Measurements from ENCODE around the gene TSPEAR.

Gene TSPEAR

DNA sequence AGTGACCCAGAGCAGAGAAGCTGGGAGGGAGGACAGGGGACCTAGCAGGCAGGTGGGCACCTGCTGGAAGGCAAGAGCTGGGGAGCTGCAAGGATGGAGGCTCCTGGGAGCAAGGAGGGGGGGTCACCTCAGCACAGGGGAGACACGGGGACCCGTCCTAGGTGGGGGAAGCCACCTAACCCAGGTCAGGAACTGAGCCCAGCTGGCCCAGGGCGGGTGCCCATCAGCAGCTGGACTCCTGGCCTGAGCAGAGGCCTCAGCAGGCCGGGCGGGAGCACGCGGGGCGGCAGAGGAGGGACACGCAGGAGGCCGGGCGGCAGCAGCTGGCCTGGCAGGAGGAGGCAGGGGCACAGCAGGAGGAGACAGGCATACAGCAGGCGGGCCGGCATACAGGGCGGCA, 172.3 kb downstream of the TSPEAR start:
- DNase-seq, result no peak

DNA sequence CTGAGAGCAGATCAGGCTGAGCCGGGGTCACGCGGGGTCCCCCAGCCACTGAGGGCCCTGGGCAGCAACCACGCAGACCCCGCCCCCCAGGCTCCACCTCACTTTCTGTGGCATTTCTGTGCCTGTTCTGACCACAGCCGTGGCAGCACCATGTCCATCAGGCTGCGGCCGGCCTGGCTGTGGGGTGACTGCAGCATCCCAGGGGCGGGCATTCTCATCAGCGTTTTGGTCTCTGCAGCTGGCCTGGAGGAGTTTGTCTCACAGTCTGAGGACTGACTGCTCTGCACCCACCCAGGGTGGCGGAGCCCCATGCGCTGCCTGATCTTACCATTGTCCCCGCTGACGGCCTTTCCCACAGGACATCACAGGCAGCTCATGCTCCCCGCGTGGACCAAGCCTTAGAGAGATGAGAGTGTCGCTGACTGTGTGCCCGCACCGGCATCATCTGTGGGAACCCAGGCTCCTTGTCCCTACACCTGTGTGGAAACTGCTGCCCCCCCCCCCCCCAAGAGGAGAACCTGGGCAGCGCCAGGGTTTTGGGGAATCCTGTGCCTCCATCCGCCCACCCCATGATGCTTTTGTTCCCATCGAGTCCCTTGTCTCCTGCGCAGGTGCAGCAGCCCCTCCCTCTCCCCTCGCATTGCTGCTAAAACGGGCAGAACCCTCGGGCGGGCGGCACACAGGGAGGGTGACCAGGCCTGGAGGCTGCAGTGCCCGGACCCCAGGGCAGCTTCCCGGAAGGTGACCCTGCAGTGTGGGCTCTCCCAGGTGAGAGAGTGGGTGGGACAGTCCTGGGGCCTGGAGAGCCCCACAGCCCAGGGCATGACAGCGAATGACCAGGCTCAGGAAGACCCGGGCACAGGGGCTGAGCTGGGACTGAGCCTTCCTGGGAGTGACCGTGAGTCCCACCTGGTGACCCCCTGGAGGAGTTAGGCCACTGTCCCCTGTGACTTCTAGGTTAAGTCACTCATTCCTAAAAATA, 173.2 kb downstream of the TSPEAR start:
- no peak for DNase-seq

DNA sequence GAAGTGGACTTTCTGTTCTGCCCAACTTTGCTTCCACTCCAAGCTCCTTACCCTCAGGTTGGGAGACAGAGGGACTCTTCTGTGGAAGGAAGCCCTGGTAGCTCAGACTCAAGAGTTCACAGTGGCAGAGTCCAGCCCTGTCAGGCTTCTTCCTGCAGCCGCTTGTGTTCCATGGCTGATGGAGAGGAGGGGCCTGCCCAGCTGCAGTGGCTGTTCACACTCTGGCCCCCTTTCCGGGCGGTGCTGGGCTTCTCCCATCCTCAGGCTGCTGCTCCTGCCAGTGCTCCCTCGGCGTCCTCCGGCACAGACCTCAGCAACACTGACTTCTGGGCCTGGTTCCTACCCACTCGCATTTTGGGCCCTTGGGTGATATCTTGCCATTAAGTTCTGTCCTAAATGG, 175.4 kb downstream of the TSPEAR start:
- no peak for DNase-seq

DNA sequence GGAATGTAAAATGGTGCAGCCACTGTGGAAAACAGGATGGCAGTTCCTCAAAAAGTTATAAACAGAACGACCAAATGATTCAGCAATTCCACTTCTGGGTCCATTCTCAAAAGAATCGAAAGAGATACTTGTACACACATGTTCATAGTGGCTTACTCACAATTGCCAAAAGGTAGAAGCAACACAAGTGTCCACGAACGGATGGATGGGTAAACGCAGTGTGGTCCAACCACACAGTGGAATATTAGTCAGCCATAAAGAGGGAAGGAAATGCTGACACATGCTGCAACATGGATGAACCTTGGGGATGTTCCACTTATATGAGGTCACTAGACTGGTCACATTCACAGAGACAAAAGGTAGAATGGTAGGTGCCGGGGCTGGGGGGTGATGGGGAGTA, 176.7 kb downstream of the TSPEAR start:
- no peak for DNase-seq

DNA sequence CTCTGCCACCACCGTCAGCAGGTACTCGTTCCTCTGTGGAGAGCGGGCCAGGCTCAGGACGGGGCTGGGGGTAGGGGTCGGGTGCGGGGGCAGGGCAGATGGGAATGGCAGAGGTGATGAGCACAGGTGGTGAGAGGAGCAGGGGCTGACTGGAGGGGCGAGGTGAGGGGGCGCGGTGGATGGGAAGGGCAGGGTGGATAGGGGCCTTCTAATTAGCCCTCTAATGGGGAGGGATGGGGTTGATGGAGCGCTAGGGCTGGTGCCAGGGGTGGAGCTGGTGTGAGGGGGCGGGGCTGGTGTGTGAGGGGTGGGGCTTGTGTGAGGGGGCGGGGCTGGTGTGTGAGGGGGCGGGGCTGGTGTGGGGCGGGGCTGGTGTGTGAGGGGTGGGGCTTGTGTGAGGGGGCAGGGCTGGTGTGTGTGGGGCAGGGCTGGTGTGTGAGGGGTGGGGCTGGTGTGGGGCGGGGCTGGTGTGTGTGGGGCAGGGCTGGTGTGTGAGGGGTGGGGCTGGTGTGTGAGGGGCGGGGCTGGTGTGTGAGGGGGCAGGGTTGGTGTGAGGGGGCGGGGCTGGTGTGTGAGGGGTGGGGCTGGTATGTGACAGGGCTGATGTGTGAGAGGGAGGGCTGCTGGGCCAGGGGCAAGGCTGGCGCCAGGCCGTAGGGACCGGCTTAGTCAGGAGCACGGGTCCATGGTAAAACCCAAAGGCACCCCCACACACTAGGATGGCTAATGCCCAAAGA, 177.3 kb downstream of the TSPEAR start:
- no peak for DNase-seq

DNA sequence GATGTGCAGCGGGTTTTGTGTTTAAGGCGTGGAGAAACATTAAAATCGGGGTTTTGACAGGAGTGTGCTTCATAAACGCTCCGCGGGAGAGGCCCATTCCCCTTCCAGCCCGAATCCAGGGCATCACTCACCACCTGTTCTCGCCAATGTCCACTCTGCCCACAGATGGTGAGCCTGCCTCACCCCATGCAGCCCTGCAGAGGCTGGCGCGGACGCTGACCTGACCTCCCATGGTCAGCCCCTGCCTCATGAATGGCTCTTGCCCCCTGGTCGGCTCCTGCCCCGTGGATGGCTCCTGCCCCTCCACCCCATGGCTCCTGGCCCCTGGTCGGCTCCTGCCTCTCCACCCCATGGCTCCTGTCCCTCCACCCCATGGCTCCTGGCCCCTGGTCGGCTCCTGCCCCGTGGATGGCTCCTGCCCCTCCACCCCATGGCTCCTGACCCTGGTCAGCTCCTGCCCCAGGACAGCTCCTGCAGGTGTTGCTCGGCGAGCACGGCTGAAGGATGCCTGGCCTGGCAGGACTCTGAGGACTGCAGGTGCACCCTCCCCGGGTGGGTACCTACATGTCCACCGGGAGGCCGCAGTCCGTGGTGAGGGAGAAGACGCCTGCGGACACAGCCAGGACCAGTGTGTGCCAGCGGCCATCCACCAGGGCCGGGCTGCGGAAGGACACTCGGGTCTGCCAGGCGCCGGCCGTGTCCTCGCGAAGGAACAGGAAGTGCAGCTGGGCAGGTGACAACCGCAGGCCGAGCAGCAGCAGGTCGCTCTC, 178.1 kb downstream of the TSPEAR start:
- no peak for DNase-seq

DNA sequence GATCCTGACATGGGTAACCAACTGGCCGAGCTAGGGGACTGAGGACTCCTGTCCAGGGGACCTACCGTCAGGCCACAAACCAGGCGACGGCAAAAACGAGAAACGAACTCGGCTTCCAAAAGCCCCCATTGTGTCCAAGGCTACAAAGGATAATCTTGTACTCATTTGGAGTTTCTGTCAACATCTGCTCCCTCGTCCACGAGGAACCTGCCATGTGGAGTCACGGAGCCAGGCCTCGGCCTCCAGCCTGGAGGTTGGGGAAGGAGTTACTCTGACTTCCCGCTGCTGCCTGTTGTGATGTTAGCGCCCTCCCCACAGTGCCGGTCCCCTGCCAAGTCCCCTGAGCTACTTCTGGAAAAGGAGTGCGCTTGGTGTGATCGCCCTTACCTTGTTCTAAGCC, 178.7 kb downstream of the TSPEAR start:
- no peak for DNase-seq

DNA sequence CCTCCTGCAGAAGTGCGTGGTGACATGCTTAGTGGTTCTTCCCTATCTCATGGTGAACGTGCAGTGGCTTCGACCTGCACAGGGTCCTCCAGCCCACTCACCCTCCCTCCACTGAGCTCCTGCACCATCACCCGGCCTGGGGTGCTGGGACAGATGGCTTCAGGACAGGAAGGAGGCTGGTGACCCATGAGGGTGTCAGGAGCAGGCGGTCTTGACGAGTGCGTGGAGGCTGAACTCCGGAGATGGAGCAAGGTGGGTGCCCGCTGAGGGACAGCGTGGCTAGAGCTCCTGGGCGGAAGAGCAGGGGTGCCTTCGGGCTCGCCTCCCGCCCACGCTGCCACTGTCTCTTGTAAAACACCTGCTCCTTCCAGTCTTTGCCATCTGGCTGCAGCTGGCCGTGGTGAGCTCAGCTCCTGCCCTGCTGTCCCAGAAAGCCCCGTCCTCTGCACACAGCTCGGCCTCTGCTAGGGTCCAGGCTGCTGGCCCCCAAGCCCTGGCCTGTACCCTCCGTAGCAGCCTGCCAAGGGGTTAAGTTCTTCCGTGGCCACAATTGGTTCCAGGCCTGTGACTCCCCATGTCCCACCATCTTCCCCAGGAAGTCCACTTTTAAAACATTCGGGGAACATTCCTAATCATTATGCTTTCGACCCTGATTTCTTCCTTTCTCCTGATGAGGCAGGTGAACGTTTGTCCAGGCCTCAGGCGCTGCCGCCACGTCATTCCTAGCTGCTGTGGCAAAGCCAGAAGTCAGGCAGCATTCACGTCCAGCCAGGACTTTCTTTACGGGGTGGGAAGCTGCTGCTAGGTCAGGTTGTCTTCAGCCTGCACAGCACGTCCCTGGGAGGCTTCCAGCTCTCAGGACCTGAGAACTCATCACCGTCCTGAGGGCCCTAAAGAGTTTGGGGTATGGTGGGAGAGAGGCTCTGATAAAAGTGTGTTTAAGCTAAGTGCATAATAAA, 179.5 kb downstream of the TSPEAR start:
- no peak for DNase-seq

DNA sequence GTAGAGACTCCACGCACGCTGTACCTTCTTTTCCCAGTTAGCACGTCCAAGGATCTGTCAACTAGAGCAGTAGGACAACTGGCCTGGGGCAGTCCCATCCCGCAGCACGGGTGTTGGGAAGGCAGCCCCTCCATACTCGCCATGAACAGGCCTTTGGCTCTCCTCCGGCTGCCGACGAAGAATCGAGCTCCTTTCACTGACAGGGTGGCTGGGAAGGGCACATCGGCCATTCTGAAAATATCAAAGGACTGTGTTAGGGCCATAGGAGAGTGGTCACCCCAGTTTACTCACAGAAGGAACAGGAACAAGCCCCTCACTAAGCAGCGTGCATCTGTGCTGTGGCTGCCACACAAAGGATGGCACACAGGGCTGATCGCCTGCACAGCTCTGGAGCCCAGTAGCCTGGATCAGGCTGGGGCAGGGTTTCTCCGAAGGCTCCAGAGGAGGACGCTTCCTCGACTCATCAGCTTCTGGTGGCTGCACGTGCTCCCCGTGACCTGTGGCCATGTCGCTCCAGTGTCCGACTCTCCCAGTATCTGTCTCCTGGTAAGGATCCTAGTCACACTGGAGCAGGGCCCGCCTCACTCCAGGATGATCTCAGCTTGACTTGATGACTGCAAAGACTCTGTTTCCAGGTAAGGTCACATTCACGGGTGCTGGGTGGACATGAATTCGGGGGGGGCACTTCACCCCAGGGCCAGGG, 180.3 kb downstream of the TSPEAR start:
- no peak for DNase-seq

DNA sequence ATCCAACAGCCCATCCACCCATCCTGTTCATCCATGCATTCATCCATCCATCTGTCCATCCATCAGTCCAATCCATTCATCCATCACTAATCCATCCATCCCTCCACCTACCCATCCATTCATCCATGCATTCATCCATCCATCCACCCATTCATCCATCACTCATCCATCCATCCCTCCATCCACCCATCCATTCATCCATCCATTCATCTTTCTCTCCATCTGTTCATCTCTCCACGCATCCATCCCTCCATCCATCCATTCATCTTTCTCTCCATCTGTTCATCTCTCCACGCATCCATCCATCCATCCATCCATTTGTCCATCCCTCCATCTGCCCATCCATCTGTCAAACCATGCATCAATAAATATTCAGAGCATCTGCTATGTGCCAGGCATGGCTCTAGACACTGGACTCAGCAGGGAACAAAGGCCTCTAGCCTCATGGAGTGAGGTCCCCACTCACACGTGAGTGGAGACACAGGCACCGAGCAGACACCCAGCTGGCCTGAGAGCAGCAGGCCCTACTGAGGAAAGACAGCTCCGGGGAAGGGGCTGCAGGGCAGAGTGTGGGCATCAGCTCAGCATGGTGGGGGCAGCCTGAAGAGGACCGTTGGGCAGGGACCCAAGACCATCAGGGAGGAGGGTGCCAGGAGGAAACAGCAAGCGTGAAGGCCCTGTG, 181.0 kb downstream of the TSPEAR start:
- DNase-seq, result no peak

DNA sequence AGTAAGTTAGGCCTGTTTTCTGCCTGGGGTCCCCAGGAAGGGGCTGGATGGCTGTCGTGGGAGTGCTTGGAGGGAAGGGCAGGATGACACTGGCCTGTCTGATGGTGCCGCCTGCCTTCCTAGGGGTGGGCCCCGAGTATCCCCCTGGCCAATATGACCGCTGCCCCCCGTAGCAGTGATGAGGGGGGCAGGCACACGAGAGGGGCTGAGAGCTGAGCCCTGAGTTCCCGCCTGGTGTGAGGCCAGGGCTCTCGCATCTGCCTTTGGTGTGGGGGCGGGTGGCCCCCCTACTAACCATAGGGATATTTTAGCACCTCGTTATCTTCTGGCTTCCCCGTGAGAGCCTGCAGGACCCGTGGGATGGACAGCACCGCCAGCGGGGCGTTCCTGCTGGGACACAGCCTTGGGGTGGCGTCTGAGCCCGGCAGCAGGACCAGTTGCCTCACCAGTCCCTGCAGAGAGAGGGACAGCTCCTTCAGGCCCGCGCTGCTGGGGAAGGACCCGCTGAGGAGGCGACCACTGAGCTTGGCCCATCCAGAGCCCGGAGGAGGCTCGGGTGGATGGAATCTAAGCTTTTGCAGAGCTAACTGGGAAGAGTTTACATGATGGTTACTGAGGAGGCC, 181.8 kb downstream of the TSPEAR start:
- DNase-seq, result no peak

DNA sequence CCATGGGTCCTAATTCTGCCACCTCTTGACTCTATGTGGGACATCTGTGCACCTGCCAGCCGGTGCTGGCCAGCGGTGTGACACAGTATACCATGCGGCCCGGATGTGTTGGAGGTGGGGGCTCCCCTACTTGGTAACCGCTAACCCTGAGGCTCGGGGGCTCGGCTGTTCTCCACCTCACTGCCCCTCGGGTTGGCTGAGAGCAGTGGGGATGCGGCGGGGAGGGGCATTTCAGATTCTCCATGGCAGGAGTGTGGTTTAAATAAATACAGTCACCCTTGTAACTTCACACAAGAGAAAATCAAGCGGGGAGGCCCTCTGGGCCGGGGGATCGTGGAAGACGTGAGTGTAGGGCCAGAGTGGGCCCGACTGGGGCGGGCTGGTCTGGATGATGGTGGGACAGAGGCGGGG, 182.4 kb downstream of the TSPEAR start:
- DNase-seq, result no peak

DNA sequence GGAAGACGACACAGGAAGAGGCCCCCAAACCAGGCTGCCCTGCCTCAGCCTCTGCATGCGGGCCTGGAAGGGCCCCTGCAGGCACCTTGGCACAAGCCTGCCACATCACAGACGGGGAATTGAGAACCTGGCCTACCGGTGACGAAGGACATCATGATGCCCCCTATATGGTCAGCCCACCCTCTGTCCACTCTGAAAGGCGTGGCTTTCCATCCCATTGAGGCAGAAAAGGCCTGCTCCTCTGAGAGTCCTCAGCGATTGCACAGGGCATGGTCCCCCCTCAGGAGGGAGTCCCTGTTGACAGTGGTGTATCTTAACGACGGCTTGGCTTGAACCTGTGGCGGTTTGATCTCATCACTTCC, 182.8 kb downstream of the TSPEAR start:
- DNase-seq, result no peak

DNA sequence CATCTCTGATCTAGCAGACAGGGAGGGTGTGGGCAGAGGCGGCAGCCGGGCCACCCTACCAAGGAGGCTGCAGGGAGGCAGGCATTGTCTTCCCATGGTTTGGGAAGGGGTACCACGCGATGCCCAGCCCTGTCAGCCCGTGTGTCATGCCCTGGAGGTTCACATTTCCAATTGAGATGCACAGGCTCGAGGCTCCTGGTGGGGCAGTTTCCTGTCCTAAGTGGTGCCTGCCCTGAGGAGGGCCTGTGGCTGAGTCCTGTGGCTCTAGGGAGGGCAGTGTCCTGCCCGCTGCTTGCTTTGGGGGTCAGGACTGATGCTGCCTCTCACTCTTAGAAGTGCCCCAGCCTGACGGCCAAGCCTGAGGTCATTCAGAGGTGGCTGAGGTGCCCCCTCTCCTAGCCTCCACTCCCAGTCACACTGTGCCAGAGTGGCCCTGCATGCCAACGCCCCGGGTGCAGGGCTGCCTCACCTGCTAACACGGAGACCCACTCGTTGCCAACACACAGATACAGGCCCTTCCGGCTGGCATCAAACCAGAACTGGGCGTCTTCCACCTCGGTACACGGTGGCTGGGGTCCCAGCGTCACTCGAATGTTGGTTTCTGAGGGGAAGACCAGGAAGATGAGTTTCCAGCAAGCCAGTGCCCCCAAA, 183.3 kb downstream of the TSPEAR start:
- DNase-seq, result no peak

DNA sequence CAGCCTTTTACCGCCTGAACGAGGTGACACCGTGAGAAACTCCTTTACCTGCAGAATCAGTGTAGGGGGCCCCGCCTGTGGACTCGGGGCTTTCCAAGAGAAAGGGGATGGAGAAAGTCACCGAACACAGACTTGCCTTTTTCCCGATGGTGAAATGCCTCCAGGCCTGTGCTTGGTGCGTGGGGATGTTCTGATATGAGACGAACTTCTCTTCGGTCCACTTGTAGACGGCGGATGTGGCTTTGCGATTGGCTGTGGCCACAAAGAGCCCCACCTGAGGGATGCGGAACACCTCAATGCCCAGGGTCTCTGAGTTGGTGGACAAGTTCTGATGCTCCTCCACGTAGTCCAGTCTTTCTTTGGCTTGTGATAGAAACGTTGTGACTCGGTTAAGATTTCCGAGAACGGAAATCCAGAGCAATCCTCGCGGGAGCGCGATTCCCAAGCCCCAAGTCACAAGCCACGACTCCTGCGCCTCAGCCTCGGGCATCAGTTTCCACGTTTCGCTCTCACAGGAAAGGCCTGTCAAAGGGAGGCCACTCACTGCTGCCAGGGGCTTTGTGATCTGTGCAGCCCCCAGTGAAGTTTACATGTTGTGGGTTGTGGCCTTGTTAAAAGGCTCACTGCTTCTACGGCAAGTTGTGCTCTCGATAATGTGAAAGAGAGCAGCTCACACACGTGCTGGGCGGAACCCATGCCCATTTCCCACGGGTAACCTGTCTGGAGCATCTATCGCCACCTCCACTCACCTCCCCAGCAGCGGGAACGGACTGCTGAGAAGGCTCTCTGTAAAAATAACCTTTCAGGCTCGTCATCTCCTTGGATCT, 184.0 kb downstream of the TSPEAR start:
- no peak for DNase-seq

DNA sequence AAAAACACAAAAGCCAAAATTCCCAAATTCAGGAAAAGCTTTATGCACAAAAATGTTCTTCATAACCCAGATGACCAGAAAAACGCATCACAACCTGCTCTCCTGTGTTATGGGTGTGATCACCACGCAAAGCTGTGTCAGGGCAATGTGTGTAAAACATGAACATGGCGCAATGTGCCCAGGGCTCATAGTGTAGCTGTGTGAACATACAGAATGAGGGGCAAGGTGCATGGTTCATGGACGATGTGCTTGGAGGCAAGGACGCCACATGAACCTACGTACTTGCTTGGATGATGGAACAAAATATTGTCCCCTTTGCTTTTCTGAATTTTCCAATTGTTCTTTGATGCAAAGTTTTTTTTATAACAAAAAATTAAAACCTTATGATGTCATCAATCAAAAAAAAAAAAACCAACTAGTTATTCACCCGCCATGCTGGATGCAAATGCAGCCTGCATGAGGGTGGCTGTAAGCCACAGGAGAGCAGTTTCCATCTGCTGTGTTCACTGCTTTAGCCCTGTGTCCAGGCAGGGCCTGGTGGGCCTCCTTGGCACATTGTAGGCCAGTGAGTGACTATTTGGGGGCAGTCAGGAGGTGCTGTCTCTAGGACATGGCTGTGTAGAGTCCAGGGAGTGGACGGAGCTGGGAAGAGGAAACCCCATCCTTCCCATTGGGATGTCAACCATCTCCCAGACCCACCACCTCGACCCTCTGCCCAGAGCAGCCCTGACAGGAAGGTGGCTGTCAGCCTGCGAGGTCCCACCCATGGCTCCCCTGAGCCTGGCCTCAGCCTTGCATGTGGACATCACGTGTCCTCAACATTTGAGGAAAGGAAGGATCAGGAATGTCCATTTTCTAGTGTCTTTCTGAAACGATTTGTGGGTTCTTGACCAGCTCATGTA, 185.0 kb downstream of the TSPEAR start:
- DNase-seq, result no peak

DNA sequence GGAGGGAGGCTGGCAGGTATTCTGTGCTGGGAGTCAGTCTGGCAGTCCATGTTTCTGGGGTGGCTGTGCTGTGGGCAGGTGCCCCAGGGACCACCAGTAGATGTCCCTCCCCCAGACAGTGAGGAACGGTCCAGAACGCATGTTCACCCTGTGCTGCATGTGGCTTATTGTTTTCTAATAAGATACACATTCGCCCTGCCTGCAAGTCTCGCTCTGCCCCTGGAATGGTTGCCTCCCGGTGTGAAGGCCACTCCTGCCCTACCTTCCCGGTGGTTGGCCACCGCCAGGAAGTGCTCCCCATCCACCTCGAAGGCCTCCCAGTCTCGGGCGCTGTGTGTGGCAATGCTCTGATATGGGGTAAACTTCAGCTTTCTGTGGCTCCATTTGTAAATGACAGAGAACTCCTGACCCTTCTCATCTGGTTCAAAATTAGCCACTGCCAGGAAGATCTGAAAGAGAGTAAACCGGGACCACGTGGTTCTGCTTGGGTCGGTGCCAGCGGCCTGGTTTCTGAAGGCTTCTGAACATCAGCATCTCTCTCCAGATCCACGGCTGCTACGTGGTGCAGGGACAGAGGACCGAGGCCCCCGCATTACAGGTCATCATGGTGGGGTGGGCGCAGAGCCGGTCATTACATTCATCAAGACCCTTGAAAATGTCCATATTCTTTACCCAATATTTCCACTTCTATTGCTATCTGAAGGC, 185.8 kb downstream of the TSPEAR start:
- DNase-seq, result no peak
